ENCODE measurements around the gene UCMA. TPM values are rescaled to one million over a fixed set of nuclear protein-coding genes. Genes with fewer than 3 reads are reported as not detected.
"Not testable (repeated sequence)": the region's sequence is repeated elsewhere in the genome, so short reads cannot be mapped to it uniquely, and the experiment has no call there.

The UCMA gene
- total RNA-seq, 1 experiment from 2014 or later = 0.63 TPM

DNA sequence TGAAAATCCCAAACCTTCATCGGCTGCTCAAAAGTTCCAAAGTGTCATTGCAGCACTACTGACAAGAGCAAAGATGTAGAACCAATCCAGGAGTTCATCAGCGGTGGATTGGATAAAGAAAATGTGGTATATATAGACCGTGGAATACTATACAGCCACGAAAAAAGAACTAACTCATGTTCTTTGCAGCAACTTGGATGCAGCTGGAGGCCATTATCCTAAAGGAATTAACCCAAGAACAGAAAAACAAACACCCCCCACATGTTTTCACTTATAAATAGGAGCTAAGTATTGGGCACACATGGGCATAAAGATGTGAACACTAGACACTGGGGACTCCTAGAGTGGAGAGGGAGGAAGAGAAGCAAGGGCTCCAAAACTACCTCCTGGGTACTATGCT, 34.1 kb upstream of the UCMA start:
- H3K36me3 ChIP-seq (ENCODE audit: insufficient read depth, low read length) = no peaks in the 10 kb centered on the region
- H3K9me3 ChIP-seq (ENCODE audit: low read length) = no peaks in the 10 kb centered on the region
- DNase-seq = no peak
- no peak overlapping the region for H2AFZ ChIP-seq (ENCODE audit: low read length)
- H3K4me2 ChIP-seq (ENCODE audit: low read depth, low read length, poor library complexity, severe bottlenecking) = no peak overlapping the region
- no peak overlapping the region for H3K4me3 ChIP-seq (ENCODE audit: low read length)
- H3K27me3 ChIP-seq (ENCODE audit: low read length) = no peaks in the 10 kb centered on the region
- H3K27ac ChIP-seq (ENCODE audit: low read length) = no peak overlapping the region
- H3K9me2 ChIP-seq (replicated peaks; ENCODE audit: insufficient read depth, low read length) = no peaks in the 10 kb centered on the region
- H3K4me1 ChIP-seq (ENCODE audit: low read length) = peaks cover 16% of the 10 kb centered on the region
- no peak overlapping the region for H3K9ac ChIP-seq (ENCODE audit: low read length)
- no peaks in the 10 kb centered on the region for H3K79me2 ChIP-seq (ENCODE audit: low read length)
- H4K20me1 ChIP-seq (ENCODE audit: insufficient read depth, low read depth, low read length) = no peaks in the 10 kb centered on the region

DNA sequence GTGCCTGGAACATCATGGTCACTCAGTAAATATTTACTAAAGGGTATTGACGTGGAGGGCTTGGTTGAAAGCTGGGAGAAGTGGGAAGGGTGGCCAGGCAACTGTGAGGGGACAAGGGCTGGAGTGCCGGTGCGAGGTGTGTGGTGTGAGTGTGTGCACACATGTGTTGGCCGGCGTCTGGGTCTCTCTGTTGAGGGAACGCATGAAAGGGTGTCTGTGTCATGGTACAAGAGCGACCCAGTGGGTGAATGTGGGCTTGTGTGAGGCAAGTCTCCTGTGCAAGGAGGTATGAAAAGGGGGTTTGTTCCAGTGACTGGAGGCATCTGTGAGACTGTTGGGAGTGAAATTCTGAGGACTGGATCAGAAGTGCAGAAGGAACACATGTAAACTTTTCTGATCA, 29.4 kb upstream of the UCMA start:
- DNase-seq = no peak
- Histone ChIP-seq H3K4me1 (ENCODE audit: low read length) (no peaks in the 10 kb centered on the region), H3K9me2 (replicated peaks; ENCODE audit: insufficient read depth, low read length) (no peaks in the 10 kb centered on the region), H3K4me2 (ENCODE audit: low read depth, low read length, poor library complexity, severe bottlenecking) (no peak overlapping the region), H3K4me3 (ENCODE audit: low read length) (no peak overlapping the region), H3K79me2 (ENCODE audit: low read length) (no peaks in the 10 kb centered on the region), H3K27me3 (ENCODE audit: low read length) (no peaks in the 10 kb centered on the region), H3K9me3 (ENCODE audit: low read length) (no peaks in the 10 kb centered on the region), H3K36me3 (ENCODE audit: insufficient read depth, low read length) (no peaks in the 10 kb centered on the region), H3K9ac (ENCODE audit: low read length) (no peak overlapping the region), H4K20me1 (ENCODE audit: insufficient read depth, low read depth, low read length) (no peaks in the 10 kb centered on the region), H3K27ac (ENCODE audit: low read length) (no peak overlapping the region), H2AFZ (ENCODE audit: low read length) (no peak overlapping the region)

DNA sequence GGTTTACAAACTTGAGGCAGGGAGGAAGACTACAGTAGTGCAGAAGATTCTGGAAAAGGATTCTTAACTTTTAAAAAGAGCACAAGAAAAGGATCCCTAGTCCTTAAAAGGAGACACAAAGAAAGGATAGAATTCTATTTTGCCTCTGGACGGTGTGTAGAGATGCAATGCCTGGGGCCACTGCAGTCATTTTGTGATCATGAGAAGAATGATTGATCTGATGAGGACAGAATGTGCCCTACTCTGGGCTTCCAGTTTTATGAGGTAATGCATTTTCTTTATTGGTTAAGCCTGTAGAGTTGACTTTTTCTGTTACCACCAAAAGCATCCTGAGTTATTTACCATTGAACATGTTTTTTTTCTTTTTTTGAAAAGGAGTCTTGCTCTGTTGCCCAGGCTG, 28.3 kb upstream of the UCMA start:
- Histone ChIP-seq H3K4me1 (ENCODE audit: low read length) (no peaks in the 10 kb centered on the region), H3K4me2 (ENCODE audit: low read depth, low read length, poor library complexity, severe bottlenecking) (no peak overlapping the region), H3K79me2 (ENCODE audit: low read length) (no peaks in the 10 kb centered on the region), H3K4me3 (ENCODE audit: low read length) (no peak overlapping the region), H3K9me2 (replicated peaks; ENCODE audit: insufficient read depth, low read length) (no peaks in the 10 kb centered on the region), H4K20me1 (ENCODE audit: insufficient read depth, low read depth, low read length) (no peaks in the 10 kb centered on the region), H3K36me3 (ENCODE audit: insufficient read depth, low read length) (no peaks in the 10 kb centered on the region), H3K9me3 (ENCODE audit: low read length) (no peaks in the 10 kb centered on the region), H3K27me3 (ENCODE audit: low read length) (no peaks in the 10 kb centered on the region), H3K9ac (ENCODE audit: low read length) (no peak overlapping the region), H3K27ac (ENCODE audit: low read length) (no peak overlapping the region), H2AFZ (ENCODE audit: low read length) (no peak overlapping the region)
- no peak for DNase-seq

DNA sequence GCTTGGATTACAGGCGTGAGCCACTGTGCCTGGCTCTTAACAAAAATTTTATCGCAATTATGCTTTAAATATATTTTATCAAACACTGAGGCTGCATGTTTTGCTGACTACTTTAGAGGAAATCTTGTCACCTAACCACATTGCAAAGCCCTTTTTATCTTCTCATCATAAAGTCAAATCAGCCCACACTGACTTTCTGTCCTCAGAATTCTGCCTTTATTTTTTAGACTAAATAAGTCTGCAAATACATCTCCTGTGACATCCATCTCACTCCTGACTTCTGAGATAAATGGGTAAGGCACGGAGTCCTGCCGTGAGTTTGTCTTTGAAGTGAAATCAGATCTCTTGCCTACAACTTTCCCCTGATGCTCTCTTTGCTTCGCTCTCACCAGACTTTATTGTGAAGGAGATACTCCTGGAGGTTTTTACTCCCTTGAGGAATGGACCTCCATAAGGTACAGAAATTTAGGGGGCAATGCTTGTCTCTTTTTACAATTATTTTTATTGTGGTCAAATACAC, 23.5 kb upstream of the UCMA start:
- H3K36me3 ChIP-seq (ENCODE audit: insufficient read depth, low read length) = no peaks in the 10 kb centered on the region

GRCh38 chr10:13256627-13257026, 22.5 kb upstream of the UCMA start:
- H3K9me3 ChIP-seq (ENCODE audit: low read length) = no peaks in the 10 kb centered on the region
- H3K9me2 ChIP-seq (replicated peaks; ENCODE audit: insufficient read depth, low read length) = no peaks in the 10 kb centered on the region
- DNase-seq = no peak

More for the DNA sequence above, 23.5 kb upstream of the UCMA start:
- H3K27ac ChIP-seq (ENCODE audit: low read length) = no peak overlapping the region
- peaks cover 11% of the 10 kb centered on the region for H3K4me1 ChIP-seq (ENCODE audit: low read length)
- DNase-seq = no peak
- H2AFZ ChIP-seq (ENCODE audit: low read length) = no peak overlapping the region
- H3K9me3 ChIP-seq (ENCODE audit: low read length) = no peaks in the 10 kb centered on the region
- H4K20me1 ChIP-seq (ENCODE audit: insufficient read depth, low read depth, low read length) = no peaks in the 10 kb centered on the region
- no peak overlapping the region for H3K4me3 ChIP-seq (ENCODE audit: low read length)
- no peaks in the 10 kb centered on the region for H3K9me2 ChIP-seq (replicated peaks; ENCODE audit: insufficient read depth, low read length)
- no peaks in the 10 kb centered on the region for H3K79me2 ChIP-seq (ENCODE audit: low read length)
- H3K4me2 ChIP-seq (ENCODE audit: low read depth, low read length, poor library complexity, severe bottlenecking) = no peak overlapping the region
- no peaks in the 10 kb centered on the region for H3K27me3 ChIP-seq (ENCODE audit: low read length)
- no peak overlapping the region for H3K9ac ChIP-seq (ENCODE audit: low read length)

GRCh38 chr10:13253726-13254125, 19.6 kb upstream of the UCMA start:
- H3K27me3 ChIP-seq (ENCODE audit: low read length) = no peaks in the 10 kb centered on the region
- H3K4me3 ChIP-seq (ENCODE audit: low read length) = no peak overlapping the region
- H3K9ac ChIP-seq (ENCODE audit: low read length) = no peak overlapping the region
- H3K36me3 ChIP-seq (ENCODE audit: insufficient read depth, low read length) = no peaks in the 10 kb centered on the region
- H3K27ac ChIP-seq (ENCODE audit: low read length) = no peak overlapping the region
- H4K20me1 ChIP-seq (ENCODE audit: insufficient read depth, low read depth, low read length) = no peaks in the 10 kb centered on the region
- H2AFZ ChIP-seq (ENCODE audit: low read length) = no peak overlapping the region
- H3K4me1 ChIP-seq (ENCODE audit: low read length) = peaks cover 19% of the 10 kb centered on the region
- no peaks in the 10 kb centered on the region for H3K9me3 ChIP-seq (ENCODE audit: low read length)
- no peaks in the 10 kb centered on the region for H3K9me2 ChIP-seq (replicated peaks; ENCODE audit: insufficient read depth, low read length)
- no peaks in the 10 kb centered on the region for H3K79me2 ChIP-seq (ENCODE audit: low read length)
- DNase-seq = no peak
- no peak overlapping the region for H3K4me2 ChIP-seq (ENCODE audit: low read depth, low read length, poor library complexity, severe bottlenecking)

More at GRCh38 chr10:13256627-13257026, 22.5 kb upstream of the UCMA start:
- no peaks in the 10 kb centered on the region for H4K20me1 ChIP-seq (ENCODE audit: insufficient read depth, low read depth, low read length)
- H3K4me3 ChIP-seq (ENCODE audit: low read length) = no peak overlapping the region
- H3K4me2 ChIP-seq (ENCODE audit: low read depth, low read length, poor library complexity, severe bottlenecking) = no peak overlapping the region
- H3K4me1 ChIP-seq (ENCODE audit: low read length) = peaks cover 19% of the 10 kb centered on the region
- H3K27me3 ChIP-seq (ENCODE audit: low read length) = no peaks in the 10 kb centered on the region
- no peaks in the 10 kb centered on the region for H3K36me3 ChIP-seq (ENCODE audit: insufficient read depth, low read length)
- H2AFZ ChIP-seq (ENCODE audit: low read length) = no peak overlapping the region
- no peak overlapping the region for H3K27ac ChIP-seq (ENCODE audit: low read length)
- H3K79me2 ChIP-seq (ENCODE audit: low read length) = no peaks in the 10 kb centered on the region
- no peak overlapping the region for H3K9ac ChIP-seq (ENCODE audit: low read length)

DNA sequence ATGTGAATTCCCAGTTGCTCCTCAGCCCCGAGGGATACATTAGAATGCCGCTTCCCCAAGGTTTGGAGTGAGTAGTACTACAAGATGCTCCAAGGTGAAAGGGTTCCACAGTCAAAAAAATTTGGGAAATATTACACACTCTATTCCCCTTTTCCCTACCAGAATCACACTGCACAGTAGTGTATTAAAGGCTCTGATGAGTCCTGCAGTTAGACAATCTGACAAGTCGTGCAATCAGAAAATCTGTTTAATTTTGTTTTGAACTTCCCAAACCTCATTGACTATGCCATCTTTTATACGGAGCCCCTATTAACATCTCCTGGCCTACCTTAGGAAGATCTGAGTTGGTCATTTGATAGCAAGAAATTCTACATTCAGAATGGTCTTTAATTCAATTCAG, 13.6 kb upstream of the UCMA start:
- Histone ChIP-seq H3K36me3 (ENCODE audit: insufficient read depth, low read length) (no peaks in the 10 kb centered on the region), H3K9ac (ENCODE audit: low read length) (no peak overlapping the region), H3K27ac (ENCODE audit: low read length) (no peak overlapping the region), H3K4me2 (ENCODE audit: low read depth, low read length, poor library complexity, severe bottlenecking) (no peak overlapping the region), H3K4me3 (ENCODE audit: low read length) (no peak overlapping the region), H3K9me2 (replicated peaks; ENCODE audit: insufficient read depth, low read length) (no peaks in the 10 kb centered on the region), H4K20me1 (ENCODE audit: insufficient read depth, low read depth, low read length) (no peaks in the 10 kb centered on the region), H3K4me1 (ENCODE audit: low read length) (peaks cover 7% of the 10 kb centered on the region), H3K27me3 (ENCODE audit: low read length) (no peaks in the 10 kb centered on the region), H3K79me2 (ENCODE audit: low read length) (no peaks in the 10 kb centered on the region), H3K9me3 (ENCODE audit: low read length) (no peaks in the 10 kb centered on the region), H2AFZ (ENCODE audit: low read length) (no peak overlapping the region)
- no peak for DNase-seq

DNA sequence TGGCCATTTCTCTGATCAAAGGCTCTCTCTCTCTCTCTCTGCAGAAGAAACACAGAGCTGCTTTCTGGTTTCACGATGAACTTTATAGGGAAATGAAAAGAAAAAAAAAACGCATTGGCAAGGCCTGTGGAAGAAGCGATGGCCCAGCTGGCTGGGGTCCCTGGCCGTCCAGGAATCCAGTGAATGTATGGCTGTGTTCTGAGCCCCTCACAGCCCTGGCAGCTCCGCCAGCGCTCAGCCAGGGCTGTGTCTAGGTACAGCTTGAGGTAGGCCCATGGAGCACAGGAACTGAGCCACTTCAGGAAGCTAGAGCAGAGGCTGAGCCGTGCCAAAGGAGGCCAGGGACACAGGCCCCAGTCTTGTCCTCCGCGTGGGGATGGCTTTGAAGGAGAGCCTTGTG, 13.1 kb upstream of the UCMA start:
- Histone ChIP-seq H3K9me3 (ENCODE audit: low read length) (no peaks in the 10 kb centered on the region), H2AFZ (ENCODE audit: low read length) (no peak overlapping the region; the same call in 1 of the 2 replicates), H3K9ac (ENCODE audit: low read length) (no peak overlapping the region), H3K4me3 (ENCODE audit: low read length) (no peak overlapping the region), H3K79me2 (ENCODE audit: low read length) (no peaks in the 10 kb centered on the region), H3K36me3 (ENCODE audit: insufficient read depth, low read length) (no peaks in the 10 kb centered on the region), H3K4me2 (ENCODE audit: low read depth, low read length, poor library complexity, severe bottlenecking) (no peak overlapping the region), H3K9me2 (replicated peaks; ENCODE audit: insufficient read depth, low read length) (no peaks in the 10 kb centered on the region), H3K27me3 (ENCODE audit: low read length) (no peaks in the 10 kb centered on the region), H3K27ac (ENCODE audit: low read length) (no peak overlapping the region), H3K4me1 (ENCODE audit: low read length) (peaks cover 4% of the 10 kb centered on the region), H4K20me1 (ENCODE audit: insufficient read depth, low read depth, low read length) (no peaks in the 10 kb centered on the region)
- no peak for DNase-seq

GRCh38 chr10:13242260-13242659, 8.1 kb upstream of the UCMA start:
- not testable (repeated sequence) for H3K9me3 ChIP-seq (ENCODE audit: low read length); DNase-seq; H3K4me3 ChIP-seq (ENCODE audit: low read length); H3K27me3 ChIP-seq (ENCODE audit: low read length); H3K9ac ChIP-seq (ENCODE audit: low read length); H3K9me2 ChIP-seq (replicated peaks; ENCODE audit: insufficient read depth, low read length); H4K20me1 ChIP-seq (ENCODE audit: insufficient read depth, low read depth, low read length); H2AFZ ChIP-seq (ENCODE audit: low read length); H3K4me1 ChIP-seq (ENCODE audit: low read length); H3K27ac ChIP-seq (ENCODE audit: low read length); H3K79me2 ChIP-seq (ENCODE audit: low read length); H3K4me2 ChIP-seq (ENCODE audit: low read depth, low read length, poor library complexity, severe bottlenecking); H3K36me3 ChIP-seq (ENCODE audit: insufficient read depth, low read length)

Data from Karpas-422 (cell line).